GM18868 (cell line): ENCODE results near the gene SPRED1.

Experiments used
- ATAC-seq: cut with Tn5 transposase; IDR thresholded peaks from one replicate; pipeline ENCODE4 v1.9.1; 2021; ENCODE audit warnings: mild to moderate bottlenecking, moderate library complexity; ENCODE audit not compliant: unreplicated experiment

Gene SPRED1

DNA sequence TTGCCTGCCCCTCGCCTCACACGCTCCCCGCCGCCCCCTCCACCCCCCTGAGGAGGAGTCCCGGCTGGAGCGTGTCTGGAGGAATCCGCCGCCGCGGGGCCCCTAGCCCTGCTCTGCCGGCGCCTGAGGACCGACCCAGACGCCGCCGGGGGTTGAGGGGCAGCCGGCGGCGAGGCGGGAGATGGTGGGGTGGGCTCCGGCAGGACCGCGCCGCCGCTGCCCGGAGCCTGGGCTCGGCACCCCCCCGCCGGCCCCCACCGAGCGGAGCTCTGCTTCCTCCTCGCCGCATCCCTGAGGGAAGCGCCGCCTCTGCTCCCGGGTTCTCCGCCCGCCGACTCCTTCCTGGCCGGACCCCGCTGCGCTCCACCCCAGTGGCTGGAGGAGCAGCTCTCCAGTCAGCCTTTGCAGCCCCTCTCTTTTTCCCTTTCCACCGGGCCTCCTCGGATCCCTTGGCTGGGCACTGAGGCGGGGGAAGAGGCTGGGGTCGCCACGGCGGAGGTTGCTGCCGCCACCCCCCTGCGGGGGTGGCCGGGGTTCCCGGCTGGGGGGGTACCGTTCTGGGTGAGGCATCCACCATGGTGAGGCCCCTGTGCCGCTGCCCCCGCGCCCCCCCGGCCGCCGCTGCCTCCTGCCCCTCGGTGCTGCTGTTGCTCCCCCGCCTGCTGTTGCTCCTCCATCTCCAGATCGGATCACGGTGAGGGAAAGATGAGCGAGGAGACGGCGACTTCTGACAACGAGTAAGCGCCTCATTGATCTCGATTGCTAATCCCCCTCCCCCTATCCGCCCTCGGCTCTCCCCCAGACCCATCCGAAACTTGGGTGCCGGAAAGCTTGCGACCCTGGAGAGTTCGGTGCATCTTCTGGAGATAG is at the start of gene SPRED1:
SPRED1 (plus strand) TSS at position 356 of the 870 bp plus-strand sequence; CDS start at position 706, 350 bp downstream.
- peak; percentile 25 for ATAC-seq

DNA sequence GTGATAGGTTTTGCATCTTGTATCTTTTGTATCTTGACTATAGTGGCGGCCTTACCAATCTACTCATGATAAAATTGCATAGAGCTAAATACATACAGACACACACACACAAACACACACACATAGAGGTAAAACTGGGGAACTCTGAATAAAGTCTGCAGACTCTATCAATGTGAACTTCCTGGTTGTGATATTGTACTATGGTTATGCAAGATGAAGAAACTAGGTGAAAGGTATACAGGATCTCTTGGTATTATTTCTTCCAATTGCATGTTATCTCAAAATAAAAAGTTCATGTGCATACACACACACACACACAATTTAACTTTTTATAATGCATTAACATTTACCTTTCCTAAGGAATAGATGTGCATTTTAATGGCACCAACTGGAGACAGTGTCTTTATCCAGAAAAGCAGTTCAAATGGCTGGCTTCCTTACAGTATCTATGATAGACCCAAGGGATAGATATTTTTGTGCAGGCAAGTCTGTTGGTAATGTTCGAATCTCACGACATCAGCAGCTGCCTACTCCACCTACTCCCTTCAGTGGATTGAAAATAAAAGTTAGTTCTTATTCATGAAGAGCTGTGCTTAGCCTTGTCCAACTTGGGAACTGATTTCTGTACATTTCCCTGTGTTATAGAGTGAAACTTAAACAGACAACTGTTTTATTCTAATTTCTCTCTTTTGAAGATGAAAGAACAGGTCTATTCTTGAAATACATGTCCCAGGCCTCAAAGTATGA is 46.9 kb upstream of the SPRED1 start:
- ATAC-seq = no peak

DNA sequence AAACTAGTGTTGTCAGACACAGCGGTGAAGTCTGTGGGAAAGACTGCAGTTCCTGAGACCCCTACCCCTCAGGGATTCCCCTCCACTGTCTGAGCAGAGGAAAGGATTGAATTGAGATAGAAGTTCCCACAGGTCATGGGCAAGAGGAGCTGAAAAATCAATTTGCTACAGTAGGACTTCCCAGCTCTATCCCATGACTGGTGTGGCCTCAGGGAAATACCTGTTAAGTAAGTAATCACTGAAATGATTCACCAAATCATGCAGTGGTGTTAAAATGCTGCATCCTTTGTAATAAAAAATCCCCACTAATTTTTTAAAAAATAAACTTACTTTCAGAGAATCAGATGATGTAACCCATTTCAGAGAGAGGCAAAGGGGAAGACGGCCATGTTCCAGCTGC is 45.0 kb upstream of the SPRED1 start:
- peak; percentile 66 for ATAC-seq

DNA sequence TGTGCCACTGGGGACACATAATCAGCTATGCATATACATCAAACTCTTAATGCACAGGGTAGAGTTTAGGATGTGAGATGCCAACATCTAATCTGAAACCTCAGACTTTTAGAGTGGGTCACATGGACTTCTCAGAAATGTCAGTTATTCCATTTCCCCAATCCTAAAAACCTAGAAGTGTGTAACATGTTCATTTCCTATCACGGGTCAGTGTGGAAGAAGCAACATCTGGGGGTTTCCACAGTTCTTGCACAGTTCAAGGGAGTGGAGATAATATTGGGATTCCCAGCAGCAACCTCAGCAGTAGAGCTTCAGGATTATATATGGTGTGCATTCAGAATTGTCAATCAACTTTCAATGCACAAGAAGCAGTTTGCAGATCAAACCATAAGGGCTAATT is 44.4 kb upstream of the SPRED1 start:
- ATAC-seq = no peak

DNA sequence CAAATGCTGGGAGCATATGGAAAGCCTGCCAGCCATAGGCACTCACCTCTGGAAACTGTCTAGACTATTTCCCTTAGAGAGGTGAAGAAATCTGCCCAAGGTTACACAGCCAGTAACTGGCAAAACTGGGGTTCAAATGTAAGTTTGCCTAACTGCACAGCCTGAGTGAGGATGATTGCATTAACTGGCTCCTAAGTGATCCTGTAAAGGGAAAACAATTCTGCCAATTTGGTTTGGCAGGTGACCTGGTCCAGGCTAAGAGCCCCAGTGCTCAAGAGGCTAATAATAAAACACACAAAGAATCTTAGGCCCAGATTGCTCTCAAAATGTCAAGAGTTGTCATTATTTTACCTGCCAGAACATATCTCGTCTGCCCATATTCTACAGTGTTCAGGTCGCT is 43.9 kb upstream of the SPRED1 start:
- no peak for ATAC-seq

DNA sequence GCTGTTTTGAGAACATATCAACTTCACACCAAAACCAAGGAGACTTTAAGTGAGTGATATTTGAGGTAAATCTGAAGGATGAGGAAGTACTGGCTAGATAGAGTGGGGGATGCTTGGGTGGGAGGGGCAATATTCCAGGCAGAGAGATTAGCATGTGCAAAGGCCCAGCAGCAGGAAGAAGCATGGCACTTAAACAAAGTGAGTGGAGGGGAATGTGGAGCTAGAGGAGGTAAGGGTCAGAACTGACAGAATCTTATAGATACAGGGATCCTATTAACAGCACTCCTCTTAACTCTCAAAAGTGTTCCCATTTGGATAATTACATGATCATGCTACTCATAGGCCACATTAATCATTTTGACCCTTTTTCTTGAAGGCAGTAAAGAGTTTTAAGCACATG is 41.4 kb upstream of the SPRED1 start:
- no peak for ATAC-seq

DNA sequence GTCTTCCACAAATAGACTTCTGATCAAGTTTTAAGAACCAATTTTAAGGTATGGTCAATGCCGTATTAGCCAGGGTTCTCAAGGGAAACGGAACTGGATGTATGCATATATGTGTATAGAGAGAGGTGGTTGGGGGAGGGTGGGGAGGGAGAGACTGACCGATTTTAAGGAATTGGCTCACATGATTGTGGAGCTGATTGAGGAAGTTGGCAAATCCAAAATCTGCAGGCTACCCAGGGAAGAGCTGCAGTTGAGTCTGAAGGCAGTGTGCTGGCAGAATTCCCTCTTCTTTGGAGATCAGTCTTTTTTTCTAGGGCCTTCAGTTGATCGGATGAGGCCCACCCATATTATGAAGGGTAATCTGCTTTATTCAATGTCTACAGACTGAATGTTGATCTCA is 40.8 kb upstream of the SPRED1 start:
- ATAC-seq = no peak

DNA sequence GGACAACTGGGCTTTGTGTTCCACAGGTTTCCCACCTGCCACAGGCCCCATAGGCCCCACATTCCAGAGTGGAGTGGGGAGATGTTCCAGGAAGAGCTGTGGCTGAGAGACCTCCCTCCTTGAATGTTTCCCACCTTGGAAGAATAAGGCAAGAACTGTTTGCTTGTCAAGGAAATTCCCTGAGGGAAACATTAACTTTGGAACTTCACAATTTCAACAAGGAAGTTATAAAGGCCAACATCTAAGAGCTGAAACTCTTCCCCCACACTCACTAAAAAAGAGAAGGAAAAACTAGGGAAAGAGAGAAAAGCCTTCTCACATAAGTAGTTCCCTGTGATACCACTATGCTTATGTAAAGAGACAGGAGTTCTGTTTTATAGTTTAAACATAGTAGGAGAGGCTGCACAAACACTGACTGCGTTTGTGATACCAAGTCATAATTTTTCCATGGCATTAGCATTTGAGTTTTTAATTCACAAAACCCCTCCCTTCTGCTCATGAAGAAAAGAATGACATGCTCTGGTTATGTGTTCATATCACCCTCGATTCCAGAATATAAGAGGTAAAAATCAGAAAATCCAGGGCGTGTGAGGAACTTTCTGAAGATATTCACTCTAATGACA is 39.8 kb upstream of the SPRED1 start:
- ATAC-seq = no peak

DNA sequence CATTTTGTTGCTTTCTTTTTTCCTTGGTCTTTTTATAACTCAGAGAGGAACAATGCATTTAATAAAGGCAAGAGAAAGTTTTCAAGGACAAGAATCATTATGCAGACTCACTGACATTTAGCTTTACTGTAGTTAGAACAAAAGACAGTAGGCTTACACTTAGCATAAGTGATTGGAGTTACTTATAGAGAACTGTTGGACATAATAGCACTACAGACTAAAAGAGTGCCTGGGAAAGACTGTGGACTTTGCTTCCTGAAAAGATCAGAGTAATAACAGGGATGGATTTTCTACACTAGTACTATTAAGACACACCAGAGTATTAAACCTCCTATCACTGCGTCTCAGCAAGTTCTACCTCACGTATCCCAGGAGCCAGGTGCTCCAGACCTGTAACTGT is 39.3 kb upstream of the SPRED1 start:
- ATAC-seq = no peak

DNA sequence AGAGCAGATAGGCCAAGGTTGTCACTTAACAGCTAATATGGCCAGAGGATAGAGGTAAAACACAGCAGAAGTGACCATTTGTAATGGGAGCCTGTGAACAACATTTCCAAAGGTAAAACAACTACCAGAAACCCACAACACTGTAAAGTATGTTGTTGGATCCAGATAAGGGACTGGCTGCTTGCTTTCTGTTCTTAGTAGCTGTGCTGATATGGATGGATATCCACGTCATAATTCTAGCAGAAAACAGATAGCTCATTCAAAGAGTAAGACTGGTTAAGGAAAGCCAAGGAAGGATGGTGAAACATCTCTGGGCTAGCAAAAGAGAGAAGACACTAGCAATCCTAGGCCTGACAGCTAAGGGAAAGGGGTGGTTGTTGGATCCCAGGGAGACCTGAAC is 36.9 kb upstream of the SPRED1 start:
- ATAC-seq = no peak

DNA sequence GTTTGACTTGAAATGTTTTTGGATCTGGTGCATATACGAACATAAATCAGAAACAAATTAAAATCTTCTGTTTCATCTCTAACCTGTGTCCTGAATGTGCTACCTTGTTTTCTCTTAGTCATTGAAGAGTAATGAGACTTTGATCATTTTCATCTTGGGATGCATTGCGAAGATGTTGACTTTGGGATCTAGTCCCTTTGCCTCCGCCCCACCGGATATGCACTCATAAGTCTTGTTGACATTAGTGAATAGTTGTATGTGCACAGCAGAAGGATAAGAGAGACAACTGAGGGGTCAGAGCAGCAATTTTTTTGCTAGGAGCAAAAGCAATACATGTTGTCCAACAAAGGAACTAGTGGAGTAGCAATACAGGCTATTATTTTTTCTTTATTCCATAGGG is 35.9 kb upstream of the SPRED1 start:
- no peak for ATAC-seq

DNA sequence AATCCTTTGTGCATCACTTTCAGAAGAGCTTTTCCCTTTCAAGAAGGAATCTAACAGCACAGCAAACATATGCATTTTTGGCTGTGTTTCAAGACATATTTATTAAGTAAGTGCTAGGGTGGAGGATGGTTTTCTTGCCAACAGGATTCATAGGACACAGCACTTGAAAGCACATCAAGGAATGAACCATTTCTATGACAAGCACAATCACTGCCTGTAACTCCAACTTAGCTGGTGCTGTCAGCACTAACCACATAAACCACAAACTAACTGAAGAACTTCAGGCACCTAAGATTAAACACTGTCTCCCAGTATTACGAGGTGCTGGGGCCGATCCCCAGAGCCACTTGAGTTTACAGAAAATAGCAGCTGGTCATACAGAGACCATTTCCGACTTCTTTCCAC is 35.4 kb upstream of the SPRED1 start:
- peak; percentile 78 for ATAC-seq

DNA sequence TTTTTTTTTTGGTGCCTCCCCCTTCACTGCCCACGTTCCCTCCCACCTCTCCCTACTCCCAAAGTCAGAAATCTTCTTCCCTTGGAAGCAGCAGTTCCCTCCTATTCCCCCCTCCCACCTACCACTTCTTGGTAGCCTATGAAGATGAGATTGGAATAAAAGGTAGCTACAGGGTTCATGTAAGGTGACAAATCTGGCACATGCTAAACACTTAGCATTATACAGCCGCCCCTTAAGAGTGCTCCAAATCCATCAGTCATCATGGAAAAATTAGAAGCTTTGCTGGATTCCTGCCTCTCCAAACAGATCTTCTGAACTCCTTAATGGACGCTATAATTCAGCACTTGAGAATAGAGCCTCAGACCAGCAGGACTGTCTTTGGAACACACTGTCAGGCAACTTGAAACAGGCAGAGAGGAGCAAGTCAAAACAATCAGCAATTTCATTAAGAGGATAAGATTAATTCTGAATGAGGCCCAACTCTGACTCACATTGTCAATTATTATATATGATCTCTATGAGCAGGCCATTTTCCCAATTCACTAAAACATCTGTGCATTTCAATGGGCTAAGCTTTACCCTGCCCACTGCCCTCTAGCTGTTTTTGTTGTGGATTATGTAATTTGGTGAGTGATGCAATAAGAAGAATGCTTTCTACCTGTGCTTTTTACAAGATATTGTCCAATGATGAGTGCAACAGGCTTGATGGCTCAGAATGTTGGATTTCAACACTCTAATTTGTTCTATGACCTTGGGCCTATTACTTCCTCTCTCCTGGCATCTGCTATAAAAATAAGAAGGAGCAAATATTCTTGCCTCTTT is 34.6 kb upstream of the SPRED1 start:
- no peak for ATAC-seq

DNA sequence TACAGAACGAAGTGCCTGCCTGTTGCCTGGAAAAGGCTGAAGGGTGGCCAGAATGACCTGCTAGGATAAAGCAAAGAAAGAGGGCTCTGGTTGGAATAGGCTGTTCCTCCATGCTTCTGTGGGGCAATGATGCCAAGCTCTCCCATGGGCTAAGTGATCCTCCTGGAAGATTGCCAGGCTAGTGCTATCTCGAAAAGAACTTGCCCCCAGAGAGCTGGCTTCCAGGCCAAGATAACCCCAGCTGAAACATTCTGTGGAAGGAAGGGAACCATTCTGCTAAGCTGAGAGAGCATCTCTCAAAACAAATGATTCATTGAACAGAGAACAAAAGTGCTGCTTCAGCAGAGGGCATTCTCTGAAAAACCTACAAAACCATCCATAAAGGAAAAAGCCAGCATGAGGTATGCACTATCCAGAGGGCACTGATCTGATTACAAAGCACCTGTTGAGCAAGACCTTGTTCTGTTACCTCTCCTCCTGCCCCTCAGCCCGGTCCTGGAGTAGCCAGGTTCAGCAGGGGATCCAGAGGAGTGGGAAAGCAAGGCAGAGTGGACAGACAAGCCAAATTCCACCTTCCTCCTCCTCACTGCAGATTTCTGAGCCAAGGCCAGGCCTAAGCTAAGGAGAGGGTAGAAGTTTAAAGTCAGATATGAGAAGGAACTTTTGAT is 31.9 kb upstream of the SPRED1 start:
- ATAC-seq = no peak

DNA sequence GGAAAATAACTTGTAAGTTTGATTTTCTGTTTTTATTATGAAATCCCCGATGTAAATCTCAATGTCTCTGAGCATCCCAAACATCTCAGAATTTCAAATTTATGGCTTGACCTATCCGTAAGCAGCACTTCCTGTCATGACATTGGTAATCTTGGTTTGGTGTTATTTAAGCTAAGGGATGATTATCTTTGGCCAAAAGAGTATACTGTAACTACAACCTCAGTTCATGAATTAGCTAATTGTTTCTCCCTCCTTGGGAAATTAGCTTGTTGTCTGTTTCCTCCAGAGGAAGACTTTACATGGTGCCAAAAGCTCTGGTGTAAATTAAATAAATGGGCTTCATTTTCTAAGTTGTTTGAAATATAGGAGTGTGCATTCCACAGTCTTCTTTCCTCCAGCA is 28.1 kb upstream of the SPRED1 start:
- no peak for ATAC-seq

DNA sequence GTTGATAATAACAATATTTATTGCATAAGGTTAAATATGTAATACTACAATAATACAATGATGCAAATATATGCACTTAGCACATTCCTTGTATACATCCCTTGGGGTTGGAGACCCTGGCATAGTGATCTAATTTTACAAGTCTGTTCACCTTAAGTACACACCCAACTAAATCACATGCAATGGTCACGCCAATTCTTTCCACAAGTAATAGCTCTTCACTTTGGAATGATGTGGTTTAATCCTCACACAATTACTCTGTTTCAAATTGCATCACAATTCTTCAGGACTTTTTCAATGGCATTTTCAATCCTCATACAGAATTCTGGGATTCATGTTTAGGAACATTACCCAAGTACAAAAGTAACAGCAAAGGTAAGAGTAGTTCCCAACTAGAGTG is 27.3 kb upstream of the SPRED1 start:
- ATAC-seq = no peak

DNA sequence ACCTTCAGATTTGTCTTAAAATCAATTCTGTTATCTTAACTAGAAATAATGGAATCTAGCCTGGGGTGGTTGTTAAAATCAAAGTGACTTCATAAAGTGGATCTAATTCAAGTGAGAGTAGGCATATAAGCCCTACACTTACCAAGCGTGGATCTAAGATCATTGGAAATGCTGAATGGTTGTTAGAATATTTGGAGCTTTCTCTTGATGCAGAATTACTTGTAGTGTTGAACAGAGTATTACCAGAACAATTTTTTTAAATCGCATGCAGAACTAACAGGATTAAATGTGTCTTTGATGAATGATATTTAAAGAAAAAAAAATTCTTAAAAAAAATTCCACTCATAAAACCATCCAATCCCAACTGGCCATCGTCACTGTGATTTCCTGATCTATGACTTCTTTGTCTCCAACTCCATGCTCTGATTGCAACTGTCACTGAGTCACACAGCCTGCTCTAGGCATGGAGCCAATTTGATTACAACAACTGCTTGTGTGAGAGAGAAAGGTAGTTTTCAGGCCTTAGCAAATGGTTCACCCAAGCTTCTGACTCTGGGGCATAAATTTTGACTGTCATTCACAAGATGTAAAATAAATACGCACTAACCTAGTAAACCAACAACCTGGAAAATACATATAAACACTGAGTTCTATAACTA is 25.9 kb upstream of the SPRED1 start:
- no peak for ATAC-seq

DNA sequence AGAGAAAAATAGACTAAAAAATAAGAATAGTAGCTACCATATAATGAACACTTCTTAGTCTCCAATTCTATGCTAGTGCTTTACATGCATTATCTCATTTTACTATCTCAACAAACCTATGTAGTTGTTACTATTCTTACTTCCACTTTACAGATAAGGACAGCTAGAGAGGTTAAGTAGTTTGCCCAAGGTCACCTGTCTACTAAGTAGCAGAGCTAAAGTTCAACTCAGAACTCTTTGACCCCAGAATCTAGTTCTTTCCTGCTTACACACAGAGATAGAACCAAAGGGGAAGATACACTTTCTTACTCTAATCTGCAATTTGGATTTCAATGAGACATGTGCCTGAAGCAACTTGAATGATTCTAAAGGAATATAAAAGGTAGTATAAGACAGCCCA is 24.7 kb upstream of the SPRED1 start:
- no peak for ATAC-seq

DNA sequence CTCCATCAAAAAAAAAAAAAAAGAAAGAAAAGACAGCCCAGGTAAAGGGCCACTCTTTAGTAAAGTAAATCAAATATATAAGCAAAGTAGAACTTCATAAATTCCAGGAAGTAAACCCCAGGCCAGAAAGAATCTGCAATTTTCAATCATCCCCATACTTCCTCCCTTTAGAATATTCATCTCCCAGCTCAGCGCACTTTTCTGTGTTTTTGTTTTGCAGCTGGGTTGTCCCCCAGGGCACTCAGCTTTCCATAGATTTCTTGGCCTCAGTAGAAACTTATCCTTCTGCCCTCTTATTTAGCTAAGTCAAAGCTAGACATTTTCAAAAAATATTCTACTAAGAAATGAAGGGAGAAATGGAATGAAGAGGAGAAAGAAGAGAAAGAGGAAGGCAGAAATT is 24.0 kb upstream of the SPRED1 start:
- no peak for ATAC-seq
